ENCODE data around the gene LILRB1.
"Not testable (repeated sequence)": the region's sequence is repeated elsewhere in the genome, so short reads cannot be mapped to it uniquely, and the experiment has no call there.

LILRB1 gene

GRCh38 chr19:54630262-54630661 is at the start of gene LILRB1:
Gene LILRB1 (plus strand): TSS chr19:54630484. CDS start chr19:54631074, 590 bp downstream.
- DNase-seq: not testable (repeated sequence)

- no peak for DNase-seq
Measured at GRCh38 chr19:54586397-54586796, 43.9 kb upstream of the LILRB1 start.

- DNase-seq: no peak
Measured at GRCh38 chr19:54587026-54587425, 43.3 kb upstream of the LILRB1 start.

- not testable (repeated sequence) for DNase-seq
Measured at GRCh38 chr19:54593445-54593844, 36.8 kb upstream of the LILRB1 start, which contains the start of gene LILRA1. Gene LILRA1 (plus strand): TSS chr19:54593632. CDS start chr19:54594245, 613 bp downstream.

GRCh38 chr19:54593931-54594626 is 36.2 kb upstream of the LILRB1 start:
- not testable (repeated sequence) for DNase-seq

GRCh38 chr19:54594737-54595136 is 35.5 kb upstream of the LILRB1 start:
- no peak for DNase-seq

- not testable (repeated sequence) for DNase-seq
Measured at GRCh38 chr19:54595680-54596436, 34.4 kb upstream of the LILRB1 start.

- DNase-seq: no peak
Measured at GRCh38 chr19:54600212-54600611, 30.1 kb upstream of the LILRB1 start.

GRCh38 chr19:54606230-54606629 is 24.1 kb upstream of the LILRB1 start:
- DNase-seq: no peak

GRCh38 chr19:54606891-54607784 is 23.1 kb upstream of the LILRB1 start:
- no peak for DNase-seq

GRCh38 chr19:54607785-54608150 is 22.5 kb upstream of the LILRB1 start:
- no peak for DNase-seq

GRCh38 chr19:54608205-54608604 is 22.1 kb upstream of the LILRB1 start:
- no peak for DNase-seq

- no peak for DNase-seq
Measured at GRCh38 chr19:54608792-54609191, 21.5 kb upstream of the LILRB1 start.

- no peak for DNase-seq
Measured at GRCh38 chr19:54609356-54609791, 20.9 kb upstream of the LILRB1 start.

GRCh38 chr19:54612428-54612827 is 17.9 kb upstream of the LILRB1 start:
- DNase-seq: no peak

- no peak for DNase-seq
Measured at GRCh38 chr19:54614726-54615125, 15.6 kb upstream of the LILRB1 start.

- no peak for DNase-seq
Measured at GRCh38 chr19:54616057-54616456, 14.2 kb upstream of the LILRB1 start.

GRCh38 chr19:54616821-54617560 is 13.3 kb upstream of the LILRB1 start:
- no peak for DNase-seq

- no peak for DNase-seq
Measured at GRCh38 chr19:54620464-54620863, 9.8 kb upstream of the LILRB1 start.

GRCh38 chr19:54622431-54622830 is 7.9 kb upstream of the LILRB1 start:
- DNase-seq: no peak

GRCh38 chr19:54624234-54624633 is 6.0 kb upstream of the LILRB1 start:
- DNase-seq: not testable (repeated sequence)
